GM19099 (cell line): Measurements from ENCODE around the gene C11orf86.

Experiments used
- POLR2A ChIP-seq: IDR thresholded peaks from 3 replicates; pipeline ENCODE4 v1.6.1; 2011; ENCODE audit warnings: low read depth; ENCODE audit not compliant: insufficient read length; ENCODE audit errors: extremely low read depth

Gene C11orf86

DNA sequence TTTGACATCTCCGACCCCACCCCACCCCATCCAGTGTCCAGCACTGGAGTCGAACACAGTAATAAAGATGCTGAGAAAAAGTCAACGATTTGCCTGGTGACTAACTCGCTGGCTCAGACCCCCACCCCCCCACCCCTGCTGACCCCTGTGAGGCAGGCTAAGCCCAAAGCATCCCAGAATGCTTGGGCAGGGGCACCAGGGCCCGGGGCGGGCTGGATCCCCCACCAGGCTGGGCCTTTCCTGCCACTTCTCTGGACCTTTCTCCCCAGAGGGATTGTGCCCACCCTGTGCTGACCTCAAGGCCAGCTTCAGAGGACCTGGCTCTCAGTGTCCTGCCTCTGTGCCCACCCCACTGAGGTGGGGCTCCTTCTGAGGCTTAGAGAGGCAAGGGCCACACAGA is 1.8 kb downstream of the C11orf86 start:
- TF ChIP-seq POLR2A = no peak

DNA sequence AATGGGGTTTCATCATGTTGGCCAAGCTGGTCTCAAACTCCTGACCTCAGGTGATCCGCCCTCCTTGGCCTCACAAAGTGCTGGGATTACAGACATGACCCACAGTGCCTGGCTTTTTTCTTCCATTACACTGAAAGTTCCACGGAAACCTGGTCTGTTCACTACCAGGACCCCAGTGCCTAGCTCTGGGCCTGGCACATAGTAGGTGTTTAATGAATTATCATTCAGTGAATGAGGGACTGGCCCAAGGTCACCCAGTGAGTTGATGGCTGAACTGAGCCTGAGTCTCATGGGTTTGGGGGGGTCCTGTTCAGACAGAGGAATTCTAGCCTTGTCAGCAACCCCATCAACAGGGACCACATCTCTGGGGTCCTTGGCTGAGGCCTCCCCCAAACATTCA is 3.1 kb downstream of the C11orf86 start:
- TF ChIP-seq POLR2A = no peak

DNA sequence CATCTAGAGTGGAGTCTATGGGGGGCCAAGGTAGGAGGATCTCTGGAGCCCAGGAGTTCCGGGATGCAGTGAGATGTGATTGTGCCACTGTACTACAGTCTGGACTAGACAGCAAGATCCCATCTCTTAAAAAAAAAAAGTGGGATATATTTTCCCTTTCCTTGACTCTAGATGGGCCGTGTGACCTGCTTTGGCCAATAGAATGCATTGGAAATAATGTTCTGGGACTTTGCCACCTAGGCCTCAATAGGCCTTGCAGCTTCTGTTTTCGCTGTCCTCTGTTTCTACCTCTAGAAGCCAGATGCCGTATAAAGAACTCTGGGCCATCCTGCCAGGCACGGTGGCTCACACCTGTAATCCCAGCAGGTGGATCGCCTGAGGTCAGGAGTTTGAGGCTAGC is 3.6 kb downstream of the C11orf86 start:
- no peak for TF ChIP-seq POLR2A

DNA sequence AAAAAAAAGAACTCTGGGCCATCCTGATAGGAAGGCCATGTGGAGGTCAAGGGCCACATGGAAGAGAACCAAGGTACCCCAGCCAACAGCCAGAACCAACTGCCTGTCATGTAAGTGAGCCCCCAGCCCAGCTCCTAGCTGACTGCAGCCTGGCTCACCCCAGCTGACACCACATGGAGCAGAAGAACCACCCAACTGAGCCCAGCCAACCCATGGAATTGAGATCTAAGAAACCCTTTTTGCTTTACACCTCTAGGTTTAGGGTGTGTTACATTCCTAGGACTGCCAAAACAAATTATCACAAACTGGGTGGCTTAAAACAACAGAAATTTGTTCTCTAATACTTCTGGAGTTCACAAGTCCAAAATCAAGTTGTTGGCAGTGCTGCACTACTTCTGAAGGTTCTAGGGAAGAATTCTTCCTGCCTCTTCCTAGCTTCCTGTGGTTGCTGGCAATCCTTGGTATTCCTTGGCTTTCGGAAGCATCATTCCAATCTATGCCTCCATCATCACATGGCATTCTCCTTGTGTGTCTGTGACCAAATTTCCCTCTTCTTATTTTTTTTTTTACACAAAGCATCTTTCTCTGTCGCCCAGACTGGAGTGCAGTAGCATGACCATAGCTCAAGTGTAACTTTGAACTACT is 4.4 kb downstream of the C11orf86 start:
- TF ChIP-seq POLR2A = no peak

DNA sequence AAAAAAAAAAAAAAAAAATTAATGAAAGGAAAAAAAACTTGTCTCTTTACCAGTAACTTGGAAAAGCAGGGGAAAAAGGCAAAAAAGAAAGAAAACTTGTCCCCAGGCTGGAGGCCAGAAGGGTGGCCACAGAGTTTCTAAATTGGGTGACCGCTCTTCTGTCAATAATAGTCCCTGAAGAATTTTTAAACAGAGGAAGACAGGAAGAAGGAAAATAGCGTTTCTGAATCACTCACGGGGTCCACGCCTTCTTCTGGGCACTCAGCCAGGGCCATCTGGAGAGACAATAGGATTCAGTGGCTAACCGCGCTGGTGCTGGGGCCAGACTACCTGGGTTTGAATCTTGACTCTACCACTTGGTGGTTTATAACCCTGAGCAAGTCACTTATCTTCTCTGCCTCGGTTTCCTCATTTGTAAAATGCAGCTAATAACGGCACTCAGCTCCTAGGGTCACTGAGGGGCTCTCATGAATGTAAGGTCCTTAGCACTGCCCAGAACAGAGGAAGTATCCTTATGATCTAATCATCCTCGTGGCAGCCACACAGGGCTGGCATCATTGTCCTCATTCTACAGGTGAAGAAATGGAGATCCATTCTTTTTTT is 7.0 kb downstream of the C11orf86 start:
- TF ChIP-seq POLR2A = no peak

DNA sequence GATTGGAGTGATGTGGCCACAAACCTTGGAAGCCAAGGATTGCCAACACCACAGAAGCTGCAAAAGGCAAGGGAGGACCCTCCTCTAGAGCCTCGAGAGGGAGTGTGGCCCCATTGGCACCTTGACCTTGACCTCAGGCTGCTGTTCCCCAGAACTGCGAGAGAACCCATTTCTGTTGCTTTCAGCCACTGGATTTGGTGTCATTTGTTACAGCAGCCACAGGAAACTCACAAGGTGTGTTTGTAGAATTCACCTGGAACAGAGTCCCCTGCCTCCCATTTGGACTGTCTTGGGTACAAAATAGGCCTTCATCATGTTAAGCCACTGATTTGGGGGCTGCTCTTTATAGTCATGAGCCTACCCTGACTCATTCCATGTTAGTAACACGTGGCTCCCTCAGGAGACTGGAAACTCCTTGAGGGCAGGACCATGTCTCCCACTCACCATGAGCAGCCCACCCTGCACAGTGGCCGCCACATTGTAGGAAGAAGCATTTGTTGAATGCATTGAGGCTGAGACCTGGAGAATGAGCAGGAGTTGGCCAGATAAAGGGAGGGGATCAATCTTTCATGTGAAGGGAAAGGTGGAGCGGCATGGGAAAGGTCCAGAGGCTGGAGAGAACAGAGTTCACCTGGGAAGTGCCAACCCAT is 8.3 kb downstream of the C11orf86 start:
- TF ChIP-seq POLR2A = no peak

DNA sequence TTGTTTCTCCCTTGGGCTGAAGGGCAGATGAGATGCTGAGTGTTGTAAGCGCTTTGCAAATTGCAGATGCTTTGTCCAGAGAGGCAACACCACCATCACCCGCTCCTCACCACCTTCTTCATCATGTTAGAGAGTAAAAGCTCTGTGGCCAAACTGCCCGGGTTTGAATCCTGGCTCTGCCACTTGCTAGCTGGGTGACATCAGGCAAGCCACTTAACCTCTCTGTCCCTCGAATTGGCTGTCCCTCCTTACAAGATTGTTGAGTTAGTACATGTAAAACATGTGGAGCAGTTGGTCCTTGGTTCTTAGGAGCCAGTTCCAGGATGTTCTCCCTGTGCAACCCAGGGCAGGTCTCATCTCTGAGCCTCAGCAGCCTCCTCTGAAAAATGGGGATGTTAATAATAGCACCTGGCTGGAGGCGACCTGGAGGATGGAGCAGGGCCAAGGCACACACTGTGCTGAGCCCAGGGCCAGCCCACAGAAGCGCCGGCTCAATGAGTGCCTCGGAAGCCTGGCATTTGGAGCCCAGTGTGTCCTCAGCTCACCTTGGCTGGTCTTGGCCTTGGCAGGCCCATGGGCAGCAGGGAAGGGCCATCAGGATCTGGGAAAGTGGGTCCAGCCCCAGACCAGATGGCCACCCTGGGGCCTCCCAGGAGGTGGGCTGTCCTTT is 10.5 kb downstream of the C11orf86 start:
- no peak for TF ChIP-seq POLR2A

DNA sequence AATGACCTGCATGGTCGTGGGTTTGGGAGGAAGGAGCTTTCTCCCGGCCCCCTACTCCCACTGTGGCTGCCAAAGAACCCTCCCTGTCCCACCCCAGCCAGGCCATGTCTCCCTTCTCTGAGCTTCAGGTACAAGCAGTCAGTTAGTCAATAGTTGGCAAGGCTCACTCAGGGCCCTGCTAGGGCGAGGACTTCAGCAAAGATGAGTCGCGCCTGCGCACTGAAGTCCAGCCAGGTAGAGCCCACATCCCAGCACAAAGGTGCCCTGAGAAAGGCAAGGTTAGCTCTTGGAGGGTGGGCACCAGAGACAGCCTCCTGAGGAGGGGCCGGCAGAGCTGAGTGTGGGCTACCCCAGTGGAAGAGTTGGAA is 11.1 kb downstream of the C11orf86 start:
- TF ChIP-seq POLR2A = no peak

DNA sequence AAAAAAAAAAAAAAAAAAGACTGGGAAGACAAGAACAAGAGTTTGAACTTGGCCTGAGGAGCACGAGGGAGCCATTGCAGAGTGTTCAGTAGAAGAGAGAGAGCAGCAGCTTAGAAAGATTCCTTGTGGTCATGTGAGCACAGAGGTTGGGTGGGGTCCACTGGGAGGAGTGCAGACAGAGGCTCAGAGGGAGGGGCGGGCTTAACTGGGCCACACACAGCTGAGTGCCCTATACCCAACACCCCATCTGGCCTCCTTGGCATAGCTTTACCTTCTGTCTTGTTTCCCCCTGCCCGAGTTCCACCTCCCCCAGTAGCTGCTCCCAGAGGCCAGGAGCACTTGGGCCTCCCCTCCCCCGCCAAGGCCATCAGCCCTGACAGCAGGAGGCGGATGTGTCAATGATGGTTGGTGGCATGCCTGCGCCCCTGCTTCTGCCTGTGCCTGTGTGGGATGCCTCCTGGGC is 12.1 kb downstream of the C11orf86 start:
- TF ChIP-seq POLR2A = no peak

DNA sequence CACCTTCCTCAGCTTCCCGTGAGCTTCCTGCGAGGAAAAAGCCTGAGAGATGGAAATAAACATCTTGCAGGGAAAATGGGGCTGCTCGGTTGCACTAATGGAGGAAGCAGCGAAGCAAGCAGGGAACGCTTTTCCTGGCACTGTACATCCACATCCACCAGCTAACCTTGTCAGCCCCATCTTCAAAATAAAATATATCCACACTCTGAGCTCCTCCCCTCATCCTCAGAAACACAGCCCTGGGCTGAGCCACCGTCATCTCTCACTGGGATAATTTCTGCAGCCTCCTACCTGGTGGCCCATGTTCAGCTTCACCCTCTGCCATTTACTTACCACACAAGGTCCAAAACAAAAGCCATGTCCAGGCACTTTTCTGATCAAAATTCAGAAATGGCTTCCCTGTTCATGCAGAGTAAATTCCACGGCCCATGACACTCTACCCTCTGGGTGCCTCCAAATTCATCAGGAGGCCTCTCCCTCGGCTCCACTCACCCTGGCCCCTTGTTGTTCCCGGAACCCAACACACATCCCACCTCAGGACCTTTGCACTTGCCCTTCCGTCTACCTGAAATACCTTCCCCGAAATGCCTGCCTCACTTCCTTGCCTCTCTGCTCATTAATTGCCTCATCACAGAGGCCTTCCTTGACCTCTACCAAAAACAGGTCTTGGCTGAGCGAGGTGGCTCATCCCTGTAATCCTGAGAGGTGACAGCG is 13.0 kb downstream of the C11orf86 start:
- TF ChIP-seq POLR2A = no peak

DNA sequence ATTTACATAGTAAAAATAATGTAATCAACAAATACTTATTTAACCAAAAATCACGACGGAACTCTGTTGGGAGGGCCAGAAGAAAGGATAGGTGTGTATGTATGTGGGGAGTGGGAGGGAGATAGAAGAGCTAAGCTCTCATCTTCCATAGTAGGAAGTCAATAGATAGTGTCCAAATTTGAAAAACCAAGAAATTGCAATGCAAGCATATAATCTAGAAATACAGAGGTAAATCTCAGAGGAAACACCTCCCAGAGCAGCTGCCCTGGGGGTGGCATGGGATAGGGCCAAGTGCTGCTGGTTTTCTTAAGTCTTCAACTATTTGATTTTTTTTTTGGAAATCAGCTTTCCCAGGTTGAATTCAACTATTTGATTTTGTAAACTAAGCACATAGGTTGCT is 16.9 kb downstream of the C11orf86 start:
- TF ChIP-seq POLR2A = no peak

DNA sequence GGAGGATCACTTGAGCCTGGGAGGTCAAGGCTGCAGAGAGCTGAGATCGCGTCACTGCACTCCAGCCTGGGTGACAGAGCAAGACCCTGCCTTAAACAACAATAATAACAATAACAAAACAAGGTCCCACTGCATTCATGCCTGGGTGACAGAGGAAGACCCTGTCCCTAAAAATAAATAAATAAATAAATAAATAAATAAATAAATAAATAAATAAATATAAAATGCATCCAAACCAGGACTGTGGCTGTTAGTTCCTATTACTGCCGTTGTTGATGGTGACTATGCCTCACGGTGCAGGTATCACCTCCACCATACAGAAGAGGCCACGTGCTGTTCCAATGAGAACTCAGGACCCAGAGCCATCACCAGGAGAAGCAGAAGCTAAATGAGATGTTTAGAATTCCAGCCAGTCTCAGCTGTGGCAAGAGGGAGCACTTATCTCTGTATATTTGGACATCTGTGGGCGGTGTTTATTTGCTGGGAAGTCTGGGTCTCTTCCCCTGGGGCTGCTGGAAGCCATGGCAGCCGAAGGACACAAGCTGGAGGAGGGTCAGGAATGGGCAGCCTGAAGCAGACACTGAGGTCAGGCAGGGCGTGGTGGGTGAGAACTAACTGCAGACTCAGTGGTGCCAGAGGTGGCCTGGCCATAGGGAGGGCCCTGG is 21.6 kb downstream of the C11orf86 start:
- no peak for TF ChIP-seq POLR2A

DNA sequence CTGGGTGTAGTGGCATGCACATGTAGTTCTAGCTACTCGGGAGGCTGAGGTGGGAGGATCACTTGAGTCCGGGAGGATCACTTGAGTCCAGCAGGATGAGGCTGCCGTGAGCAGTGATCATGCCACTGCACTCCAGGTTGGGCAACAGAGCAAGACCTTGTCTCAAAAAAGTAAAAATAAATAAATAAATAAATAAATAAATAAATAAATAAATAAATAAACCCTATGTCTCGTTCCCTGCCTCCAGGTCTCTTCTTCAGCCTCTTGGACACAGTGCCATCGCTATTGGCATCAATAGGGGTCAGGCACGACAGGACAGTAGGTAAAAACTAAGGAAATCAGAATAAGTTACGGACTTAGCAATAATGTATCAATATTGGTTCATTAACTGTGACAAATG is 24.5 kb downstream of the C11orf86 start:
- no peak for TF ChIP-seq POLR2A

DNA sequence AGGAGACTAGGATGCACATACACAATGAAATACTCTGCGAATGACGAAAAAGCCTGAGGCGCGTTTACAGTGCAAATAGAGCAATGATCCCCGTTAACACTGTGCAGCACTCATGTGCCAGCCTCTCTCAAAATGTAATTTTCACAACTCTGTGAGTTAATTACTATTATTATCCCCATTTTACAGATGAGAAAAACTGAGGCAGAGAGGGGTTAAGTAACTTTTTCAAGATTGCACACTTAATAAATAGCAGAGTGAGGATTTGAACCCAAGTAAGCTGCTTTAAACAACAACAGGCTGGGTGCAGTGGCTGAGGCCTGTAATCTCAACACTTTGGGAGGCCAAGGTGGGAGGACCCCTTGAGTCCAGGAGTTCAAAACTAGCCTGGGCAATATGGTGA is 26.2 kb downstream of the C11orf86 start:
- TF ChIP-seq POLR2A = no peak
